Epithelial cell of proximal tubule (primary cell): ENCODE results near the gene LARP4. TPM values are rescaled to one million over a fixed set of nuclear protein-coding genes. Genes with fewer than 3 reads are reported as not detected.
"Not testable (repeated sequence)": the region's sequence is repeated elsewhere in the genome, so short reads cannot be mapped to it uniquely, and the experiment has no call there.

Experiments used
- DNase-seq: peaks from one replicate; pipeline ENCODE4 v3.0.0-alpha.2; 2011; ENCODE audit warnings: low read depth
- H3K4me3 ChIP-seq: 2 replicates; pipeline ENCODE4 v1.5.1; 2011; ENCODE audit warnings: low read depth, mild to moderate bottlenecking, low read length
- CTCF ChIP-seq: conservative IDR thresholded peaks from 2 replicates; pipeline ENCODE4 v1.5.1; 2012; ENCODE audit warnings: low read depth, mild to moderate bottlenecking, low read length
- total RNA-seq: library from RNA; depleted of rRNA; stranded (reverse); fragments of >200 nt; gene quantifications from 2 replicates; pipeline ENCODE4 v1.2.3, GENCODE V29; 2015

LARP4 gene
- total RNA-seq, 1 donor from 2014 or later: 24.0 TPM

GRCh38 chr12:50387972-50388478, 12.7 kb upstream of the LARP4 start:
- no peak for TF ChIP-seq CTCF
- DNase-seq: no peak
- H3K4me3 ChIP-seq: no peak overlapping the region

DNA sequence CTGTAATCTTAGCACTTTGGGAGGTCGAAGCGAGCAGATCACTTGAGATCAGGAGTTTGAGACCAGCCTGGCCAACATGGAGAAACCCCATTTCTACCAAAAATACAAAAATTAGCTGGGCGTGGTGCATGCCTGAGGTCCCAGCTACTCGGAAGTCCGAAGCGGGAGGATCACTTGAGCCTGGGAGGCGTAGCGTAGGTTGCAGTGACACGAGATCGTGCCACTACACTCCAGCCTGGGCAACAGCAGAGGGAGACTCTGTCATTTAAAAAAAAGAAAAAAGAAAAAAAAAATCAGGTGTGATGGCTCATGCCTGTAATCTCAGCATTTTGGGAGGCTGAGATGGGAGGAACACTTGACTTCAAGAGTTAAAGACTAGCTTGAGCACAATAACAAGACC, 11.9 kb upstream of the LARP4 start:
- not testable (repeated sequence) for H3K4me3 ChIP-seq, DNase-seq

GRCh38 chr12:50390316-50390741, 10.4 kb upstream of the LARP4 start:
- TF ChIP-seq CTCF: no peak
- H3K4me3 ChIP-seq: no peak overlapping the region
- DNase-seq: peak; percentile 91

- DNase-seq: no peak
- TF ChIP-seq CTCF: no peak
Measured at GRCh38 chr12:50394469-50395029, 6.1 kb upstream of the LARP4 start.

DNA sequence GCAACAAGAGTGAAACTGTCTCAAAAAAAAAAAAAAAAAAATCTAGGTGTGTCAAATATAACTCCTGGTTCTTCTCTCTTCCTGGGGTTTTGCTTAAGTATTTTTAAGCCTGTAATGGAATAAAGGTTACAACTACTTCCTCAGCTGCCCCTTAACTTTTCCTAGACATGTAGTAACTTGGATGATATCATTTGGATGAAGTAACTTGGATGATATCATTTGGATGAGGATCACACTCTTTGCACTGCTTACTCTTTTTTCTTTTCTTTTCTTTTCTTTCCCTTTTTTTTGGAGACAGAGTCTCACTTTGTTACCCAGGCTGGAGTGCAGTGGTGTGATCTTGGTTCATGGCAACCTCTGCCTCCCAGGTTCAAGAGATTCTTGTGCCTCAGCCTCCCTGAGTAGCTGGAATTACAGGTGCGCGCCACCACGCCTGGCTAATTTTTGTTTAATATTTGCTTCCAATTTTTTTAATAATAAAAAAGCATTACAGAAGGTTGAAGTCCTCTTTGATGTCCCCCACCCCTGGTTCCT, 3.5 kb upstream of the LARP4 start:
- TF ChIP-seq CTCF: no peak
- DNase-seq: no peak
- H3K4me3 ChIP-seq: no peak overlapping the region

More at GRCh38 chr12:50394469-50395029, 6.1 kb upstream of the LARP4 start:
- H3K4me3 ChIP-seq: no peak overlapping the region

DNA sequence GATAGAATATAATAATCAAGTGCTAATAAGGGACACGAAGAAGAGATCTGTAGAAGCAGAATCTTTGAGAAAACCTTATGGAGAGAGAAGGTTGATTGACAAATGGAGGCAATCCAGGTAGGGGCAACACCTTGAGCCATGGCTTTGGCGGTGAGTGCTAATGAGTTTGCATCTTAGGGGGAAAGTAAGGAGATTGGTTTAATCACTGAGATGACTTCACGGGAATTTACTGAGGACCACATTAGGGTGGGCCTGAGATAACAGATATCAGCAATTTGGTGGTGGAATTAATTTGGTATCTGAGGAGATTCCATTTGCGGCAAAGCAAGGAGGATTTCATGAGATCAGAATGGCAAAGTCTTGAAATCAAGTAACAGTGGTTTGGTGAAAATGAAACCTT, 1.8 kb upstream of the LARP4 start:
- no peak overlapping the region for H3K4me3 ChIP-seq
- no peak for DNase-seq
- no peak for TF ChIP-seq CTCF

DNA sequence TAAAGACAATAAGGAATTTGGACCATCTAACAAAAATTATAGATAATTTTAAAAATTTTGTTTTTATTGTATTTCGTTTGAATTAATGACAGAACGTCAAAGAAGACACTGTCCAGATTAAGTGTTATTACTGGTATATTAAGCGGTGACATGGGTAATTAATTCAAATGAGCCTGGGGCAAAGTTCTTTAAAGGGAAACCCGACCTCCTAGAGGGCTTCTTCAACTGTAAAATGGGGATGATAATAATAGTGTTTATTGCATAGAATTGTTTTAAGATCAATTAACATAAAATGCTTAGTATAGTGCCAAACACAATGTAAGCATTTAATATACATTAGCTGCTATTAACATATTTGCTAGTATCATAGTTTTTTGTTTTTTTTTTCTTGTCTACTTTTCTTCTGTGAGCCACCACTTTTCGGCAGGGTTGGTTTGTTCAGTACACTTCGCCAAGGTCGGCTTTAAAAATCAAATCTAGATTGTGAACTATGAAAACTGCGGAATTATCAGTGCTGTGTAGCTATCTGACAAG, 514 bp upstream of the LARP4 start:
- no peak for DNase-seq
- no peak for TF ChIP-seq CTCF
- peak overlapping the region; percentile 79 for H3K4me3 ChIP-seq
